HG02852 (cell line): ENCODE results near the gene BRI3.

Experiments used
- ATAC-seq: cut with Tn5 transposase; IDR thresholded peaks from one replicate; pipeline ENCODE4 v1.9.1; 2021; ENCODE audit warnings: mild to moderate bottlenecking, moderate library complexity; ENCODE audit not compliant: unreplicated experiment

The BRI3 gene, protein sequence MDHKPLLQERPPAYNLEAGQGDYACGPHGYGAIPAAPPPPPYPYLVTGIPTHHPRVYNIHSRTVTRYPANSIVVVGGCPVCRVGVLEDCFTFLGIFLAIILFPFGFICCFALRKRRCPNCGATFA

DNA sequence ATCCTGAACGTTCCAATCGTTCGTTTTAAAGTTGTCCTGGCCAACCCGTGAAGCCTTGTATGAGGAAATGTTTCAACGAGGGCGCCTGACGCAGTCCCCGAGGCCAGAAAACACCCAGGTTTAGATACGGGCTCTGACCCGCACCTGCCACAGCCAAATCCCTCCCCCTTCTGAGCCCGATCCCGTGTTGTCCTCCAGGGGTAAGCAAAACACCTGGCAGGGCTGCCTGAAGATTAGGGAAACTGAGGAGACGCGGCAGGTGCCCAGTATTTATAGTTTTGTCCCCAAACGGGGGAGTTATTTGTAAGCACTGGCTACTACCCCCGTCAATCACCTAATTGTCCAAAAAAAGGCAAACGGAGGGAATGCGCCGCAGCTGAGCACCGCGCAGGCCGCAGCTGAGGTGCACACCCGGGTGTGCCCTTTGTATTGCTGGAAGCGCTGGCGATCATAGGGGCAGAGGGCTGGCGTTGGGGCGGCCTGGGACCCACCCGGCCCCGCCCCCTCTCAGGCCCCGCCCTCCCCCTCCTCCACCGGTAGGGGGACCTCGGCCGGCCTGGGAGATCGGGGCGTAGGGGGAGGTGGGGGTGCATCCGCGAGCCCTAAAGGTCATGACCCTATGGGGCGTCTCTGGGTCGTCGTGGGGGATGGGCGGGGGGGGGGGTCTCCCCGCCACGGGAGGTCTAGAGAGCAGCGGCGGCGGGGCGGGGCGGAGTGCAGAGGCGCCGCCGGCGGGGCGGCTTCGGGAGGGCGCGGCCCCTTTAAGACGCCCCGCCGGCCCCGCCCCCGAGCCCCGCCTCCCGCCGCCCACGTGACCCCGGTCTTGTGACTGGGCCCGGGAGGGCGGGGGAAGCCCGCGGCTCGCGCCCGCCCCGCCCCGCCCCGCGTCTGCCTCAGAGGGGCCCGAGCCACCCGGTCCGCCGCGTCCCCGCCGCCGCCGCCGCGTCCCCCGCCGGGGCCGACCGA is at the start of gene BRI3:
BRI3 (plus strand) TSS at position 896 of the 966 bp plus-strand sequence. CDS start 110 bp downstream, outside the sequence.
- peak; percentile 79 for ATAC-seq

DNA sequence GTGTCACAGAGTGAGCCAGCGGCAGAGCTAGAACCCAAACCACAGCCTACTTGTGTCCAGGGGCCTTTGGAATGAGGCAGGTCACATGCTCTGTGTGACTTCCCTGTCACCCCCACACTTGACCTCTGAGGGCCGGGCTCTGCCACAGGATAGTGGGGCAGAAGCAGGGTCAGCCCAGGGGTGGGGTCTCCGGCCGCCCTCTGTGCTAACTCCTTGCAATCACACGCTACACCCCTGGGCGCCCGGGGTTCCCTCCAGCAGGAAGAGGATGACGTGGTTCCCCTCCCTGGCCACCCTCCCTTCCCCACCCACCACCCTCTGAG is 49.3 kb upstream of the BRI3 start:
- no peak for ATAC-seq

DNA sequence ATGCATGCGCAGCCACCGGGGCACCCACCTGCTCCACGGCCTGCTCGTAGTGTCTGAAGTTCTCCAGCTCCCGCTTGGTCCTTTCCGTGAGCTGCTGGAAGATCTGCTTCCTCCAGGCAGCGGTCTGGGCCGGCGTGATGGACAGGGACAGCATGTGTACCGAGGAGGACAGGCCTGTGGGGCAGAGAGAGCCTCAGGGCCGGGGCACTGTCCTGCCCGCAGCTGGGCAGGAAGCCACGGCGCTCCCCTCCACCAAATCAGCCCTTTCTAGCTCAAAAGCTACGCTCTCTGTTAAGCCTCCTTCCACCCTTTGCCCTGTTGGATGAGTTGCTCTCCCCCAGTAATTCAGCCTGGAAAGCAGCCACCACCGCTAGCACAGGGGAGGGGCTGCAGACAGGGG is 48.7 kb upstream of the BRI3 start:
- no peak for ATAC-seq

DNA sequence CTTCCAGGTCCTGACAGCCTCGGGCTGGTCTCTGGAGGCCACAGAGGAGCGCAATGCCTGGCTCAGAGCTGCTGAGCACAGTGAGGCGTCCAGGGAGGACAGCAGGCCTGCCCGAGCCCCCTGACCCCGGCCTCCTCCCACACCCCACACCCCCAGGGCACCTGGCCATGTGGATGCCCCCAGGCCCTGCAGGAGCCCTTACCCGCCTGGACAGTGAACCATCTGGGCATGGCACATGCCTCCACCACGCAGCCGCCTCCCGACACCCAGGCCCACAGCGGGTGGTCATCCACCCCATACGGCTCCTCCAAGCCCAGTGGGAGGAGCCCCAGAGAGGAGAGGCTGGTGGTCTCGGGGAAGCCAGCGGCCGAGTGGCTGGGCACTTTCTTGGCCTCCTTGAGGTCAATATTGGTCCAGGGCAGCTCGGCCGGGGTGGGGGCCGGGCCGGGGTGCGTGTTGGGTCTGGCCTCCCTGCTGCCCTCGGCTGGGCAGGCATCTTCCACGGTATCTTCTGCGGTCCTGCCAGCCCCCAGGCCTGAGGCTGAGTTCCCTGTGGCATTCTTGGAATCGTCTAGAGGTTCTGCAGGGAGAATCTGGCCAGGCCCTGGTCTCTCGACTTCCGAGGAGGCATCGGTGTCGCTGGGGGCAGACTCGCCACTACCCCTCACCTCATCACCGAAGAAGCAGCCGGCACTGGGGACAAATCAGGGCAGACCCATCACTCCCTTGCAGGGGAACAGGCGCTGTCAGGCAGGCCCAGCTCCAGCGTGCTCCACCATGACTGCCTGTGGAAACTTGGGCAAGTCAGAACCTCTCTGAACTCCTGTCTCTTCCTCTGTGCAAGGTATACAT is 48.0 kb upstream of the BRI3 start:
- ATAC-seq, result no peak

DNA sequence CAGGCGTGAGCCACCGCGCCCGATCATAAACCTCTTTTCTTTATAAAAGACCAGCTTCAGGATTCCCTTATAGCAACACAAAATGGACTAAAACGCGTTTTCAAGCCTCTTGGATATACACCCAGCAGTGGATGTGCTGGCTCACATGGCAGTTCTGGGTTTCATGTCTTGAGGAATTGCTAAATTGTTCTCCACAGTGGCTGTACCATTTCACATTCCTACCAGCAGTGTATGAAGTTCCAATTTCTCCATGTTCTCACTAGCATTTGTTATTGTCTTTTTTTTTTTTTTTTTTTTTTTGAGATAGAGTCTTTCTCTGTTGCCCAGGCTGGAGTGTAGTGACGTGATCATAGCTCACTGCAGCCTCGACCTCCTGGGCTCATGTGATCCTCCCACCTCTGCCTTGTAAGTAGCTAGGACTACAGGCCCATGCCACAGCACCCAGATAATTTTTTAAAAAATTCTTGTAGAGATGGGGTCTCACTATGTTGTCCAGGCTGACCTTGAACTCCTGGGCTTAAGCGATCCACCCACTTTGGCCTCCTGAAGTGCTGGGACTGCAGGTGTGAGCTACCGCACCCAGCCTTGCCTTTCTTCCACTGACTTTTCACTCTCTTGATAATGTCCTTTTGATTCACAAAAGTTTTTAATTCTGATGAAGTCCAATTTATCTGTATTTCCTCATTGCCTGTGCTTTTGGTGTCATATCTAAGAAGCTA is 46.9 kb upstream of the BRI3 start:
- no peak for ATAC-seq

DNA sequence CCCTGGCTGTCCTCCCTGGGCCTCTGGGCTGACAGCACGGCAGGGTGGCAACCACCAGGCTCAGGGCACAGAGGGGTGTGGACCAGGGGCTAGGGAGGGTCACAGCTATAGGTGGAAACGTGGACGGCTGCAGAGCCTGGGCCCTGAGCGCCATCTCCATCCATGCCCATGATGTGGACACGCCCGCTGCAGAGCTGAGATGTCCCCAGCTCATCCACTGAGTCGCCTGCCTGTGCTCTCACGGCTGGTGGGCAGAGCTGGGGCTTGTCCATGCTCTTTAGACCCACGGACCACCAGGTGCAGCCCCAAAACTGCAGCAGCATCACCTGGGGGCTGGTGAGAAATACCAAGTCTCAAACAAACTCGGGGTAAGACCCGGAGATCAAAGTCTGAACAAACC is 45.6 kb upstream of the BRI3 start:
- ATAC-seq, result no peak

DNA sequence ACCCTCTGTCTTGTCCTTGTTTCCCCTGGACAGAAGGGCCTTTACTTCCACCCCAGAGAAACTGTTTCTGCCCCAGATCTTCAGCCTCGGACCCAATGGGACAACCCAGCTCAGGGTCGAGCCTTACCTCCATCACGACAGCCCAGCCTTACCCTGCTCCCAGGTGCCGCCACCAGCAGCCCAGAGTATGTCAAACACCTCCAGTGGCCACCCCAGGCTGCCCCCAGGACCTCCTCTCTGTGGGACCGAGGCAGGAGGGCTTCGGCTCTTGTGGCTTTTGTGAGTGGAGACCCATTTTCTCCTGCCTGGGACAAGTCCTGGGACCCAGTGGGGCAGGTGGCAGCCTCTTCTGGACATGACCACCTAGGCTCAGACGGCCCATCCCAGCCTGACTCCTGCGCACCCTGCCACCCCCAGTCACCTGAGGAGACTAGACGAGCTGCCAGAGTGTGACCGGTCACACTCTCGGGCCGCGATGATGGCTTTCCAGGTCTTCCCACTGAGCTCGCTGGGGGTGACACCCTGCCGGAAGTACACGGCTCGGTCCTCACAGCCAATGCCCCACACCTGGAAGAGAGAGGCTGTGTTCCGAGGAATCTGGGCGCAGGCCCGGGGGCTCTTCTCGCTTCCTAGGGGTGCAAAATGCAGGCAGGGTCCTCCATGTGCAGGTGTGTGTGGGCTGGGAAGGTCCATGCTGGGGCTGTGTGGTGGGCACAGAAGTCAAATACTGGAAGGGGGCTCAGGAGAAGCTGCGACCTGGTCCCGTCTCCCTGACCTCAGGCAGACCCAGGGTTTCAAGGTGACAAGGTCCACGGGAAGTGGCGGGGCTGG is 44.9 kb upstream of the BRI3 start:
- no peak for ATAC-seq

DNA sequence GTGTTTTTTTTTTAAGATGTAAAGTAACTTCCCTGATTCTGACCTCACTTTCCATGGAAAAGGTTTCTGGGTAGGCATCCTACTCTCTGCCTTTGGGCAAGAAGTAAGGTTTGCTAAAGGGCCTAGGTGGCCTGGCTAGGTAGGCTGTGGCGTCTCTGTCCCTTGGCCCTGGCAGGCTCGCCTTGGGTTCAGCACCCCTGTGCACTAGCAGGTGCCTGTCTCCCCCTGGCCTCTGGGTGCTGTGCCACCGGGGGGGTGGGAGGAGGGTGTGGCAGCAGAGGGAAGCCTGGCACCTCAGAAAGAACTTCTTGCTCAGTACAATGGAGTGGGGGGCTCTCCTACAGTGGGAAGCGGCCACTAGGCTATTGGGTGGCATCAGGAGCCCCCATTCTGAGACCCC is 43.4 kb upstream of the BRI3 start:
- no peak for ATAC-seq

DNA sequence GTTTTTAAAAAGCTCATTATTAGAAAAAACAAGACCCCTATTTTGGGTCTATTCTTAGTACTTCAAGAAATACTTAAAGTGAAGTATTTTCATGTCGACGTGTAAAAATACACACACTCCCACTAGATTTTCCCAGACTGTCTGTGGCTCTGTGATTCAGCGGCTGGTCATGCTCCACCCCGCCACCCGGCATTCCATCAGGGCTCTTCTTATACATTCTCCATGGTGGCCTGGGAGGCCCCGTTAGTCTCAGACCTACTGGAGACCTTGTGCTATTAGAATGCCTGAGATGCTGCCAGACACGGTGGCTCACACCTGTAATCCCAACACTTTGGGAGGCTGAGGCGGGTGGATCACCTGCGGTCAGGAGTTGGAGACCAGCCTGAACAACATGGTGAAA is 42.5 kb upstream of the BRI3 start:
- no peak for ATAC-seq

DNA sequence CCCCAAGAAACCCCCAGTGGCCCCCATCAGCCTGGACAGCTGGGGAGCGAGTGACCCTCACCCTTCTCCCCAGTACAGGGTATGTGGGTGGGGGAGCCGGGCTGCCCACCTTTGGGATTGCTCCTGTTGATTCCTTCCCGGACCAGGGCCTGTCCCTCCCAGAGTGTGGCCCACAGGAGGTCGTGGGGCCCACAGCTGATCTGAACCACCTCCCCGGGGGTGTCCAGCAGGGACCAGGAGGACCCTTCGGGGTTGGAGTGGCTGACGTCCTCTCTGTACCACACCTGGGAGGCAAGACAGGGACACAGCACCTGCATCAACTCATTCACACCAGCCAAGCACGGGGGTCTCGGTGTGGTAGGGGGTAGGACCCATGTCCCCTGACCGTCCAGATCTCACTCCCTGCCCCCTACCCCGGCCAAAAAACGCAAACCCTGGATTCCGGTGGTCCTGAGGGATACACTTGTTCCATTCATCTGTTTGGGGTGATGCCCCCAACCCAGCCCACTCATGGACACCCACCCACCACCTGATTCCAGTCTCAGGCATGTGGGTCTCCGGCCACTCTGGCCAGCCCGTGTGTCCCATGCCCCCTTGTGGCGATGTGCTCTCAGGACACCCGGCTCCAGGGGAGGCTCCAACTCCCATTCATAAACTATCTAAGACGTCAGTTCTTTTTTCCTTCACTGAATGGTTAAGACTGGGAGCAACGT is 40.4 kb upstream of the BRI3 start:
- peak; percentile 72 for ATAC-seq

DNA sequence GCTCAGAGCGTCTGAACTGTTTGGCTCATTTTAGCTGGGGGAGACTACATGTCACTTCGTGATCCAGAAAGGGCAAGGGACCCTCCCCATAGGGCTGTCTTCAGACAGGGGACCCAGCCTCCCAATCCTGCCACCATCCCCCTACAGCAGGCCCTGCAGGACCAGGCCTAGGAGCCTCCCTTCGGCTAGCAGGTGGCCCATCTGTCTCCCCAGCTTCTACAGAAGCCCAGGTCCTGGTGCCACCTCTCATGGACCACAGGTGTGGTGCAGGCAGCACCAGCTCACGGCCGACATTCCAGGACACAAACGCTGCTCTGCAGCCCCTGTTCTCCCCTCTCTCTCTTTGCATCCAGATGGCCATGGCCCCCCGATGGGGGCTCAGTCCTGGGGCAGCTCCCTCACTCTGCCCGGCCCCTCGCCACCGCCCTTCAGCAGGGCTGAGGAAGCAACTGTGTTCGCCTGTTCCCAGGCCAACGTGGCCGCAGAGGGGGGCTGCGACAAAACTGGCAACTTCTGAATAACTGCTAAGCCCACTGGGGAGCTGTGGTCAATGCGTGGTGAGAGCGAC is 39.7 kb upstream of the BRI3 start:
- ATAC-seq, result no peak

DNA sequence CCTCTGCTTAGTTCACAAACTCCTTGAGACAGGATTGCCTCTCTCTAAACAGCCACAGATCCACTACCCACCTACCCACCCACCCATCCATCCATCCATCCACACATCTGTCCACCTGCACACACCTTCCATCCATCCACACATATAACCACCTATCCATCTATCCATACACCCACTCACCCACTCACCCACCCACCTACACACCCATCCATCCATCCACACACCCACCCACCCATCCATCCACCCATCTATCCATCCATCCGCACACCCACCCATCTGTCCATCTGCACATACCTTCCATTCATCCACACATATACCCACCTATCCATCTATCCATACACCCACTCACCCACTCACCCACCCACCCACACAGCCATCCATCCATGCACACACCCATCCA is 39.1 kb upstream of the BRI3 start:
- no peak for ATAC-seq

DNA sequence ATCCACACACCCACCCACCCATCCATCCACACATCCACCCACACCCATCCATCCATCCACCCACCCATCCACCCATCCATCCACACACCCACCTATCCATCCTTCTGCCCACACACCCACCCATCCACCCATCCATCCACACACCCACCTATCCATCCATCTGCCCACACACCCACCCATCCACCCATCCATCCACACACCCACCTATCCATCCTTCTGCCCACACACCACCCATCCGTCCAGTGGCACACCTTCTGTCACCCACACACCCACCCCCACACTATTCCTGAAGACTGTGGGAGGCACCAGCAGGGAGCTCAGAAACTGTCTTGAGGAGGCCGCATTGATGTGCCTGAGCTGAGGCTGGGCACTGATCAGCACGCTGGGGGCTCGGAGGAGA is 38.6 kb upstream of the BRI3 start:
- no peak for ATAC-seq

DNA sequence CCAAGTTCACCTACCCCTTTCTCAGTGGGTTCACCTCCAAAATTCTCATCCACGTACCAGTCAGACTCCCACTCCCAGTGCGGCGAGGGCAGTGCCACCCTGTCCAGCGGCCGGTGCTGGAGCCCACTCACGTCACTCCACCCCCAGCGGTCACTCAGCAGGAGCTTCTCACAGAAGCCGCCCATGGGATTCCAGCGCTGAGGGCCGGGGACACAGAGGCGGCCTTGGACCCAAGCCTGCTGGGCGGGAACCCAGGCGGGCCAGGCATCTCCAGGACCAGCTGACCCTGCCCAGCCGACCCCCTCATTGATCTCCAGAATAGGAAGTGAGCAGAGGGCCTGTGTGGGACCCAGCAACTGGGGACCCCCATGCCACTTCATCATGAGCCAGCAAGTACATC is 36.6 kb upstream of the BRI3 start:
- ATAC-seq, result no peak

DNA sequence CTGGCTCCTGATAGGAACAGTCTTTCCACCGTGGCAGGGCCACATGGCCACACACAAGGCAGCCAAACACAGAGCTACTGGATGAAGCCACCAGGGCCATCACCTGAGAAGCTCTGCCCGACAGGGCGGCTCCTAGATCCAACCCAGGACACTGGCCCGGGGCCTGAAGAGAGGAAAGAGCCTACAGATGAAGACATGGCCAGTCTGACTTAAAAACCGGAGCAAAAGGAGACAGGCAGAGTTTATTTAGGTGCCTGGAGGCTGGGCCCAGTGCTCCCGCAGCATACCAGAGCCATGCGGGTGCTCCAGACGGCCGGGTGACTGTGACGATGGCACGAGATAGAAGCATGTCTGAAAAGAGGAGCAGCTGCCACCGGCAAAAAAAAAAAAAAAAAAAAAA is 33.3 kb upstream of the BRI3 start:
- no peak for ATAC-seq

DNA sequence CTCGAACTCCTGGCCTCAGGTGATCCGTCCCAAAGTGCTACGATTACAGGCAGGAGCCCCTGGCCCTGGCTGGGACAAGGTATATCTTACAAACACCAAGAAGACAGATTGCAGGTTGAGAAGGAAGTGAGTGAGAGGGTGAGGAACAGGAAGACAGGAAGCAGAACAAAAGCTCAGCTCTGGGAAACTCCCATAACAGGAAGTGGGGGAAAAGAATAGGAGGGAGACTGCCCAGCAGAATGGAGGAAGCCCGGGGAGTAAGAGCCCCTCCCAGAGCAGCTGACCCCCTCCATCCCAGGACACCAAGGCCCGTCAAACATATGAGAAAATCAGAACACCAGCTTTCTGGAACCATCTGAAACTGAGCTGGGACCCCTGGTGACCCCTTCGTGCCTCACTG is 32.4 kb upstream of the BRI3 start:
- ATAC-seq, result no peak

DNA sequence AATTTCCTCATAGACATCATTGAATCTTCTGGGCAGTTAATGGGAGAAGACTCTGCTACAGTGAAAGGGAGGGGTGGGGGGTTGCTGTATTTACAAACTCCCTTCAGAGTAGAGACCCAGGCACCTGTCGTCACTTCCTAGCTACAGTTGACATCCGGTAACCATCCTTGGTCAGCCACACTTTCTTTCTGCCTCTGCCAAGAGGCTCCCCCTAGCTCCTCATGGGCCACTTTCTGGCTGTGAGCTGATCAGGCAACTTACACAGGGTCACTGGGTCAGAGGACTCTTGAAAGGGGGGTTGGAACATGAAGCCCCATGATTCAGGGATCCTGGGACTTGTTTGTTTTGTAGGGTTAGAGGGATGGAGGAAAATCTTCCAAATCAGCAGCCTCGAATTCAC is 30.7 kb upstream of the BRI3 start:
- ATAC-seq, result no peak

DNA sequence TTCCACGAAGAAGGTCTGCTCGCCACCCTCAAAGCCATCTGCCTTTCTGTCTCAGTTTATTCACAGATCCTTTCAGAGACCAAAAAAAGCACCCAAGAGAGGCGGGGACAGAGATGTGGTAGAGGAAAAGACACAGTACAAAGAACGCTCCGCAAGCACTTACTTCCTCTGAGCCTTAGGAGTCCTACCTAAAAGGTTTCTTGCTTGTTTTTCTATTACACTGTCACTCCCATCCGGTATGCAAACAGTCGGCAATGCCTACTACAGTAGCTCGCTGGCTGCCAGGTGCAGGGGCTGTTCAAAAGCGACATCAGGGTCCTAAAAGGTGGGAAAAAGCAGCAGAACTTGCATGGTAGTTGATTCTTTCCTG is 30.3 kb upstream of the BRI3 start:
- ATAC-seq, result peak; percentile 31
